Heart left ventricle (tissue), 13 donors: ENCODE results near the gene DOCK3.

Experiments
- CTCF ChIP-seq, 12 donors: fragments of 200-600 bp; sonication (generic) in 4 of 12; IDR thresholded peaks; one replicate each; pipeline versions ENCODE4 v1.5.0 to v1.8.0; 2018 to 2022; ENCODE audit warnings: antibody characterized with exemption in 12 of 12, mild to moderate bottlenecking in 5 of 12
- POLR2A ChIP-seq, 2 donors: fragments of 450-650 bp; IDR thresholded peaks; one replicate each; pipeline ENCODE4 v1.6.1; 2017; ENCODE audit warnings: antibody characterized with exemption in 2 of 2, mild to moderate bottlenecking in 2 of 2, moderate library complexity in 2 of 2
- donor health status: ischemic (EF 13 %, LVEDD 7.1; RV severe dilation, severe dysfunction).
- donor health status: DM: no; HTN: yes; CAD: no.
- donor health status: DM: no; HTN: no; CAD: no.
- donor health status: ischemic (EF 25% LVEDD 6.9; RV normal size, moderate dysfunction).
- donor health status: ischemic (EF 25% LVEDD 5.7; RV mildly dilated, moderate dysfunction).
- donor health status: ischemic (EF 35%, LVEDD 5.7; RV mildly dilated, moderate dysfunction).
- donor health status: nonischemic (EF 11% LVEDD 7.7; RV severe dilation, severe dysfunction).
- donor health status: DM: yes; HTN: yes; CAD: no.
- donor health status: PGD.
- donor health status: ischemic (EF 29% LVEDD 5.4; RV normal size, mild dysfunction).
- donor health status: nonischemic (EF 23%, LVEDD 6.1; RV moderate dilation, normal function).

DNA sequence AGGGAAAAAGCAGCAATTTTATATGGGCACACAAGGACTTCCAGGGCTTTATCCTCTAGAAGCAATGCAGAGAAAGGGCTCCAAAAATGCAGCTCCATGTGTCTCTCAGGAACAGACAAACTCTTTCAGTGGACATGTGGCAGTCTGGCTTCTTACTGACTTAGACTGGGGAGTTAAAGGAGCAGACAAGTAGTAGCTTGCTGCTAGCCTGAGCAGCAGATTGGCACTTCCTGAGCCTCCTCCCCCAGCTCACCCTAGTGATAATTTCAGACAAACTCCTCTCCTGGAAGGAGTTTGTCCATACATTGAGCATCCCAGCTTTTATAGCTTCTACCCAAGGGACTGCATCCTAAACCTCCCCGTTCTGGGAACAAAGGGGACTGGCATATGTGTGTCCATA lies 608.7 kb downstream of the DOCK3 start:
- TF ChIP-seq CTCF (IDR thresholded peaks at IDR 0.05) (no peak), POLR2A (IDR thresholded peaks at IDR 0.05) (no peak)
